ENCODE results near the gene EFNA5. TPM values are rescaled to one million over a fixed set of nuclear protein-coding genes. Genes with fewer than 3 reads are reported as not detected.

EFNA5 gene
- total RNA-seq, 1 donor: 6.5 TPM

- H3K4me3 ChIP-seq (ENCODE audit: low read depth, low read length): no peak overlapping the region
- TF ChIP-seq CTCF (IDR thresholded peaks at IDR 0.05; ENCODE audit: insufficient read depth, low read depth, low read length): no peak
- no peak for DNase-seq (ENCODE audit: low read depth)
Observed at GRCh38 chr5:107538805-107539445, 131.8 kb downstream of the EFNA5 start.

GRCh38 chr5:107538331-107538730, 132.4 kb downstream of the EFNA5 start:
- no peak for TF ChIP-seq CTCF (IDR thresholded peaks at IDR 0.05; ENCODE audit: insufficient read depth, low read depth, low read length)
- DNase-seq (ENCODE audit: low read depth): no peak
- no peak overlapping the region for H3K4me3 ChIP-seq (ENCODE audit: low read depth, low read length)

GRCh38 chr5:107535849-107536248, 134.9 kb downstream of the EFNA5 start:
- no peak for DNase-seq (ENCODE audit: low read depth)

GRCh38 chr5:107533910-107534876, 136.5 kb downstream of the EFNA5 start:
- no peak for TF ChIP-seq CTCF (IDR thresholded peaks at IDR 0.05; ENCODE audit: insufficient read depth, low read depth, low read length)
- no peak for DNase-seq (ENCODE audit: low read depth)
- no peak overlapping the region for H3K4me3 ChIP-seq (ENCODE audit: low read depth, low read length)

More at GRCh38 chr5:107535849-107536248, 134.9 kb downstream of the EFNA5 start:
- TF ChIP-seq CTCF (IDR thresholded peaks at IDR 0.05; ENCODE audit: insufficient read depth, low read depth, low read length): no peak
- H3K4me3 ChIP-seq (ENCODE audit: low read depth, low read length): no peak overlapping the region

GRCh38 chr5:107532916-107533315, 137.8 kb downstream of the EFNA5 start:
- no peak for TF ChIP-seq CTCF (IDR thresholded peaks at IDR 0.05; ENCODE audit: insufficient read depth, low read depth, low read length)
- no peak overlapping the region for H3K4me3 ChIP-seq (ENCODE audit: low read depth, low read length)
- no peak for DNase-seq (ENCODE audit: low read depth)

- no peak for TF ChIP-seq CTCF (IDR thresholded peaks at IDR 0.05; ENCODE audit: insufficient read depth, low read depth, low read length)
- no peak for DNase-seq (ENCODE audit: low read depth)
- H3K4me3 ChIP-seq (ENCODE audit: low read depth, low read length): no peak overlapping the region
Observed at GRCh38 chr5:107532169-107532878, 138.4 kb downstream of the EFNA5 start.
